ENCODE data around the gene CLMP. TPM values are rescaled to one million over a fixed set of nuclear protein-coding genes. Genes with fewer than 3 reads are reported as not detected.
"Not testable (repeated sequence)": the region's sequence is repeated elsewhere in the genome, so short reads cannot be mapped to it uniquely, and the experiment has no call there.

Gene CLMP
- total RNA-seq, 1 experiment from 2014 or later, result 24.3 TPM

- Histone ChIP-seq H3K27me3 (ENCODE audit: control insufficient read depth, insufficient read depth, low read length) (no peaks in the 10 kb centered on the region), H3K4me3 (ENCODE audit: insufficient read depth, low read depth, low read length) (no peak overlapping the region), H3K36me3 (replicated peaks; ENCODE audit: control insufficient read depth, insufficient read depth, low read length) (peaks cover 2% of the 10 kb centered on the region)
- no peak for DNase-seq
Observed at GRCh38 chr11:123098990-123099389, 96.1 kb downstream of the CLMP start.

GRCh38 chr11:123093739-123094138 lies 101.3 kb downstream of the CLMP start:
- H3K36me3 ChIP-seq (replicated peaks; ENCODE audit: control insufficient read depth, insufficient read depth, low read length), result peaks cover 2% of the 10 kb centered on the region
- H3K4me3 ChIP-seq (ENCODE audit: insufficient read depth, low read depth, low read length), result no peak overlapping the region
- no peaks in the 10 kb centered on the region for H3K27me3 ChIP-seq (ENCODE audit: control insufficient read depth, insufficient read depth, low read length)

DNA sequence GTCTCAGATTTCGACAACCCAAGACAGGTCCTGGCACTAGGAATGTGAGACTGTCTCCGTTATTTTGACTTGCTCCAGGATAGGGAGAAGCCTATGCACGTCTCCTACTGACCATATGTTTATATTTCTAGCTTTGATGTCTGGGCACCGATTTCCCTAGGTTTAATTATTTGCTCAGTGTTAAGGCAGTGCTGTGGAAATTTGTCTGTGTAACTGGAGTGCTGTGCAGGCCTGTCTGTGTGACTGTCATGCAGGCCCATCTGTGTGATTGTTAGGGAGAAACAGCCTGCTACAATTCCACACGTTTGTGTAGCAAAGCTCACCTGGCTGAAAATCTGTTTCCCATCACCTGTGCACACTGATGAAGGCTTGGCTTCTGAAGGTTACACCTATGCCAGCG lies 103.5 kb downstream of the CLMP start:
- no peak for DNase-seq
- Histone ChIP-seq H3K4me3 (ENCODE audit: insufficient read depth, low read depth, low read length) (no peak overlapping the region), H3K36me3 (replicated peaks; ENCODE audit: control insufficient read depth, insufficient read depth, low read length) (peaks cover 1% of the 10 kb centered on the region), H3K27me3 (ENCODE audit: control insufficient read depth, insufficient read depth, low read length) (no peaks in the 10 kb centered on the region)

More at GRCh38 chr11:123093739-123094138, 101.3 kb downstream of the CLMP start:
- no peak for DNase-seq

DNA sequence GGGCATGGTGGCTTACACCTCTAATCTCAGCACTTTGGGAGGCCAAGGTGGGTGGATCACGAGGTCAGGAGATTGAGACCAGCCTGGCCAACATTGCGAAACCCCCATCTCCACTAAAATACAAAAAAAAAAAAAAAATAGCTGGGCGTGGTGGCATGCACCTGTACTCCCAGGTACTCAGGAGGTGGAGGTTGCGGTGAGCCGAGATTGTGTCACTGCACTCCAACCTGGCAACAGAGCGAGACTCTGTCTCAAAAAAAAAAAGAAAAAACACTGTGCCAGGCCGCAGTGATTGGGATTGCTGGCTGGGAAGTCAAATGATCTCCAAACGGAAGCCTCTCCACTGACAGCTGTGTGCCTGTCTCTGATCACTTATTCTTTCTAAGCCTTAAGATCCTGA lies 104.9 kb downstream of the CLMP start:
- not testable (repeated sequence) for H3K36me3 ChIP-seq (replicated peaks; ENCODE audit: control insufficient read depth, insufficient read depth, low read length); H3K4me3 ChIP-seq (ENCODE audit: insufficient read depth, low read depth, low read length); H3K27me3 ChIP-seq (ENCODE audit: control insufficient read depth, insufficient read depth, low read length); DNase-seq

GRCh38 chr11:123088896-123089295 lies 106.2 kb downstream of the CLMP start:
- DNase-seq; H3K4me3 ChIP-seq (ENCODE audit: insufficient read depth, low read depth, low read length); H3K36me3 ChIP-seq (replicated peaks; ENCODE audit: control insufficient read depth, insufficient read depth, low read length); H3K27me3 ChIP-seq (ENCODE audit: control insufficient read depth, insufficient read depth, low read length): not testable (repeated sequence)

- H3K36me3 ChIP-seq (replicated peaks; ENCODE audit: control insufficient read depth, insufficient read depth, low read length); DNase-seq; H3K4me3 ChIP-seq (ENCODE audit: insufficient read depth, low read depth, low read length); H3K27me3 ChIP-seq (ENCODE audit: control insufficient read depth, insufficient read depth, low read length): not testable (repeated sequence)
Observed at GRCh38 chr11:123087657-123088056, 107.4 kb downstream of the CLMP start.

DNA sequence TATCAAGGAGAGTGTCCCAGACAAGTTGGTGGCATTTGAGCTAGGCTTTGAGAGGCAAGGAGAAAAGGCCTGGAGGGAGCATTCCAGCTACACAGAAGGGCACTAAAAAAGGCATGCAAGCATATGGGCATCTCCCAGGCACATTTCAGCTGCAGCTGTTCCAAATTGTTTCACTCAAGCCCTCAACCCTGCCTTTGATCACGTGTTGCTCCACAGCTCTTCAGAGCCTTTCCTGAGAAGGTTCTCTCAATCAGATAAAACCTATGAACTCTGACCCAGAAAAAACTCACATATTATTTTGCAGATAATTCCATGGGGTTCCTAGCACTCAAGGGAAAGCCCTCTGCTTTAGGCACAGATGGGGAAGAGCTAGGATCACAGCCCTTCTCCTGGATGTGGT lies 108.7 kb downstream of the CLMP start:
- DNase-seq, result no peak
- Histone ChIP-seq H3K36me3 (replicated peaks; ENCODE audit: control insufficient read depth, insufficient read depth, low read length) (peaks cover 4% of the 10 kb centered on the region), H3K27me3 (ENCODE audit: control insufficient read depth, insufficient read depth, low read length) (no peaks in the 10 kb centered on the region), H3K4me3 (ENCODE audit: insufficient read depth, low read depth, low read length) (no peak overlapping the region)

DNA sequence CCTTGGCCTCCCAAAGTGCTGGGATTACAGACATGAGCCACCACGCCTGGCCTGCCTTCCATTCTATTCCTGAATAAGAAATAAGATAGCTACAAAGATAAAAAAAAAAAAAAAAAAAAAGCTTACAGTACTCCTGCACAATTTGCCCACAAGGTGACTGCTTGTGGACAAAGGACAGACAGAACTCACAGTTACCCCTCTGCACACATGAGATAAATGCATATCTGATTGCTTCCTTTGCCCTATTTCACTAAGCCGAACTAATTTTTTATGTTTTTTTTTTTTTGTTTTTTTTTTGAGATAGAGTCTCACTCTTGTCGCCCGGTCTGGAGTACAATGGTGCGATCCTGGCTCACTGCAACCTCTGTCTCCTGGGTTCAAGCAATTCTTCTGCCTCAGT lies 109.6 kb downstream of the CLMP start:
- no peak overlapping the region for H3K4me3 ChIP-seq (ENCODE audit: insufficient read depth, low read depth, low read length)
- H3K27me3 ChIP-seq (ENCODE audit: control insufficient read depth, insufficient read depth, low read length), result no peaks in the 10 kb centered on the region
- no peak for DNase-seq
- peaks cover 4% of the 10 kb centered on the region for H3K36me3 ChIP-seq (replicated peaks; ENCODE audit: control insufficient read depth, insufficient read depth, low read length)

DNA sequence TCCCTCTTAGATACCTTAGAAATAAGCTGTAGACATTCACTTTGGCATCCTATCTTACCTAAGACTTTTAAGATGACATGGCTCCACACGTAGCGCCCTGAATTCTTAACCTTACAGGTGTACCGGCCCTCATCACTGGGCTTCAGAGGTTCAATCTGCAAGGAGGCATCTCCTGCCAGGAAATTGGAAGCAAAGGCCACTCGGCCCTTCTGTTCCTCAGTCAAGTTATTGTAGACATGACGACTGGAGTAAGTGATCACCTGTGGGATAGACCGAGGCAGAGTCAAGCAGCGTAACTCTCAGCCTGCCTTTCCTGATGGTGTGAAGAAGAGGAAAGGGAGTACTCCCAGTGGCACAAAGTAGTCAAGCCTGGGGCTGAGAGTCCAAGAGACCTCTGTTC lies 110.6 kb downstream of the CLMP start:
- H3K27me3 ChIP-seq (ENCODE audit: control insufficient read depth, insufficient read depth, low read length), result no peaks in the 10 kb centered on the region
- H3K36me3 ChIP-seq (replicated peaks; ENCODE audit: control insufficient read depth, insufficient read depth, low read length), result peaks cover 4% of the 10 kb centered on the region
- DNase-seq, result no peak
- H3K4me3 ChIP-seq (ENCODE audit: insufficient read depth, low read depth, low read length), result no peak overlapping the region

DNA sequence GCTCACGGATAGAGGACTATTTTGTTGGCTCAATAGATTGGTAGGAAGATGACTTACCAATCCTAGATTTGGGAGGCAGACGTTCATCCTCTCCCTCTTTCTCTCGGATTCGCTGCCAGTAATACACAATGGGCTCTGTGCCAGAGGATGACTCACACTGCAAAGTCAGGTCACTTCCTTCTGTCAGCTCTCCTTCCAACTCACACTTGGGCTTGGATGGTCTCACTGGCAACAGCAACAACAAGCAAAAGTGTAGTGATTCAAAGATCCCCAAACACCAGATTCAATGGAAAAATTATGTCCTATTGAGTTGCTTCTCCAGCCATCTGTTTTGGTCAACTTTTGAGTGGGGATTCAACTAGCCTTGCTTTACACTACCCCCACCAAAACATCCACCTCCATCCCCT lies 111.4 kb downstream of the CLMP start:
- no peak overlapping the region for H3K4me3 ChIP-seq (ENCODE audit: insufficient read depth, low read depth, low read length)
- peaks cover 4% of the 10 kb centered on the region for H3K36me3 ChIP-seq (replicated peaks; ENCODE audit: control insufficient read depth, insufficient read depth, low read length)
- H3K27me3 ChIP-seq (ENCODE audit: control insufficient read depth, insufficient read depth, low read length), result no peaks in the 10 kb centered on the region
- no peak for DNase-seq

DNA sequence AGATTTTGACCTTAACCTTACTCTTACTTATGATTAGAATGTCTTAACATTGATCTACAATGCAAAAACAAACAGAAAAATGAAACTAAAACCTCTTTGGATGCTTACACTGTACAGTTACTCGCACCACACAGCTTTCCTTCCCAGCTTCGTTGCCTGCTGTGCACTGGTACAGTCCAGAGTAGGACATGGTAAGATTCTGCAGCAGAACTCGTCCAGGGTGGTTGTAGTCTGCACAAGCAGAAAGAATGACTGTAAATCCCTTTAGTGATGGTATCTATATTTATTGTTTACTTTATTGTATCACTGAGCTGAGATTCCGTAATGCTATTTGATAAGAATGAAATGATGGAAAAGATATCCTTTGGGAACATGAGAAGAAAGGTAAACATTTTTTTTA lies 112.1 kb downstream of the CLMP start:
- DNase-seq, result no peak
- Histone ChIP-seq H3K4me3 (ENCODE audit: insufficient read depth, low read depth, low read length) (no peak overlapping the region), H3K27me3 (ENCODE audit: control insufficient read depth, insufficient read depth, low read length) (no peaks in the 10 kb centered on the region), H3K36me3 (replicated peaks; ENCODE audit: control insufficient read depth, insufficient read depth, low read length) (peaks cover 4% of the 10 kb centered on the region)

GRCh38 chr11:123080015-123080414 lies 115.0 kb downstream of the CLMP start:
- H3K4me3 ChIP-seq (ENCODE audit: insufficient read depth, low read depth, low read length), result no peak overlapping the region
- H3K27me3 ChIP-seq (ENCODE audit: control insufficient read depth, insufficient read depth, low read length), result no peaks in the 10 kb centered on the region
- DNase-seq, result no peak
- H3K36me3 ChIP-seq (replicated peaks; ENCODE audit: control insufficient read depth, insufficient read depth, low read length), result peaks cover 4% of the 10 kb centered on the region

DNA sequence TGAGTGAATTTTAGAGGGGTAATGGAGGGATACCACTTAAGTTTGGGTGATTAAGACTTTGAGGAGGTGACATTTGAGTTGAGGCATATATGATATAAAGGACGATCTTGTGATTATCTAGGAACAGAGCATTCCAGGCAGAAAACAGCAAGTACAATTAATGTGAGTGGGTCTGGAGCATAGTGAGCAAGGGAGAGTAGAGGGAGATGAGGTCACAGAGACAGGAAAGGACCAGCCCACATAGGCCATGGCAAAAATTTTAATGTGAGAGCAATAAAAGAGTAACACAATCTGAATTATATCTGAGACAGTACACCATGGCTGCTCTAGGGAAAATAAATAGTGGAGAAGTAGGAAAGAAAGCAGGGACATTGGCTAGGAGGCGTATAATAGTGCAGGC lies 118.6 kb downstream of the CLMP start:
- peaks cover 3% of the 10 kb centered on the region for H3K36me3 ChIP-seq (replicated peaks; ENCODE audit: control insufficient read depth, insufficient read depth, low read length)
- DNase-seq, result no peak

DNA sequence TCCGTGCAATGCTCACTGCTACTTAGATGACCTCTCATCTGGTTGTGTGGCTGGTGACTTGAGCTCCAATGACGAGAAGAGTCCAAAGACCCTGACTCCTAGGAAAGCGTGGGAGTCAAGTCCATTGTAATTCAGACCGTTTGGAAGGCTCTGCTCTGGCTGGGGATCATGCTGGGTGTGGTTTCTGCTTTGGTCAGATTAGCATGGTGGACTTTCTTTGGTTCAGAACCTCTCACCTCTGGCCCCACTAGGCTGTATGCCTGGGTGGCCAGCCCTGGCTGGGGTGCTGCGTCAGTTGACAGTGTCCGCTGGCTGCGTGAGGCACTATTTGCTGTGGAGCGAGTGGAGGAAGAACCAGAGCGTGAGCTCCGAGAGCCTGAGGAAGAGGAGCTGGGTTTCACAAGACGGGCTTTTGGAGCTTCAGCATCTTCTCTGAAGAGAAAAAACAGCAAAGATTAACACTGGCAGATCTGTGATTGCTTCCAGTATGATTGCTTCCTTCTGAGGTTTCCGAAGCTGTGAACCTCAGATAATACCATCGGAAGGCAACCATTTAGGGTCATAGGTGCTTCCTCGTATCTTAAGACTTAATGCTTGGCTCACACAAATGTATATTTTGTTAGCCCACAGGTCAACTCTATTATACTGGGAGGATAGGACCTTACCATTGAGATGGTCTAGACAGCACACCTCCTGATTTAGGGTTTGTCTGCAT lies 121.5 kb downstream of the CLMP start:
- Histone ChIP-seq H3K4me3 (ENCODE audit: insufficient read depth, low read depth, low read length) (no peak overlapping the region), H3K36me3 (replicated peaks; ENCODE audit: control insufficient read depth, insufficient read depth, low read length) (peaks cover 3% of the 10 kb centered on the region), H3K27me3 (ENCODE audit: control insufficient read depth, insufficient read depth, low read length) (no peaks in the 10 kb centered on the region)
- DNase-seq, result no peak

More for the DNA sequence above, 118.6 kb downstream of the CLMP start:
- no peaks in the 10 kb centered on the region for H3K27me3 ChIP-seq (ENCODE audit: control insufficient read depth, insufficient read depth, low read length)
- H3K4me3 ChIP-seq (ENCODE audit: insufficient read depth, low read depth, low read length), result no peak overlapping the region

- Histone ChIP-seq H3K4me3 (ENCODE audit: insufficient read depth, low read depth, low read length) (no peak overlapping the region), H3K36me3 (replicated peaks; ENCODE audit: control insufficient read depth, insufficient read depth, low read length) (peaks cover 3% of the 10 kb centered on the region), H3K27me3 (ENCODE audit: control insufficient read depth, insufficient read depth, low read length) (no peaks in the 10 kb centered on the region)
- no peak for DNase-seq
Observed at GRCh38 chr11:123072762-123073161, 122.3 kb downstream of the CLMP start.

- Histone ChIP-seq H3K4me3 (ENCODE audit: insufficient read depth, low read depth, low read length) (no peak overlapping the region), H3K36me3 (replicated peaks; ENCODE audit: control insufficient read depth, insufficient read depth, low read length) (peaks cover 3% of the 10 kb centered on the region), H3K27me3 (ENCODE audit: control insufficient read depth, insufficient read depth, low read length) (no peaks in the 10 kb centered on the region)
- no peak for DNase-seq
Observed at GRCh38 chr11:123072332-123072761, 122.7 kb downstream of the CLMP start.

Measured in H7 (cell line).